Activated CD8-positive, alpha-beta memory T cell treated with anti-CD3 and anti-CD28 coated beads, Interleukin-2, amount 50 U/mL, for 24 hours (primary cell): ENCODE measurements around the gene THEM4.

Experiments used
- DNase-seq: peaks from one replicate; pipeline ENCODE4 v3.0.0-alpha.2; 2020; ENCODE audit errors: extremely low read depth

Gene THEM4

GRCh38 chr1:151837884-151838221, 71.5 kb downstream of the THEM4 start:
- DNase-seq, result no peak

GRCh38 chr1:151837197-151837596, 72.1 kb downstream of the THEM4 start:
- DNase-seq, result no peak

GRCh38 chr1:151835596-151835995, 73.7 kb downstream of the THEM4 start:
- DNase-seq, result no peak

- no peak for DNase-seq
Measured at GRCh38 chr1:151834239-151834638, 75.1 kb downstream of the THEM4 start.

- no peak for DNase-seq
Measured at GRCh38 chr1:151833172-151833900, 76.0 kb downstream of the THEM4 start.

- no peak for DNase-seq
Measured at GRCh38 chr1:151832318-151832980, 76.9 kb downstream of the THEM4 start.

- DNase-seq, result no peak
Measured at GRCh38 chr1:151831605-151832004, 77.7 kb downstream of the THEM4 start, which contains the start of gene RORC. RORC (minus strand) TSS chr1:151831802; CDS start chr1:151831764, 38 bp downstream.

- DNase-seq, result no peak
Measured at GRCh38 chr1:151831256-151831591, 78.1 kb downstream of the THEM4 start.

- no peak for DNase-seq
Measured at GRCh38 chr1:151830055-151830454, 79.3 kb downstream of the THEM4 start.

GRCh38 chr1:151829352-151830046, 79.8 kb downstream of the THEM4 start:
- DNase-seq, result no peak

GRCh38 chr1:151828921-151829320, 80.4 kb downstream of the THEM4 start:
- DNase-seq, result no peak

- no peak for DNase-seq
Measured at GRCh38 chr1:151827853-151828252, 81.5 kb downstream of the THEM4 start.

- no peak for DNase-seq
Measured at GRCh38 chr1:151825751-151826660, 83.3 kb downstream of the THEM4 start.

GRCh38 chr1:151825204-151825603, 84.1 kb downstream of the THEM4 start:
- no peak for DNase-seq
